Liver (tissue), 9 donors: Measurements from ENCODE around the gene IL32. TPM values are rescaled to one million over a fixed set of nuclear protein-coding genes. Genes with fewer than 3 reads are reported as not detected.

Experiments used
- DNase-seq: peaks from one replicate; pipeline ENCODE4 v3.0.0-alpha.2; 2017; ENCODE audit warnings: low spot score
- H3K27ac ChIP-seq, 2 donors: one replicate each; pipeline ENCODE4 v1.7.0; 2013; ENCODE audit warnings: inconsistent platforms in 2 of 2, low read length in 2 of 2, control low read depth in 1 of 2, low read depth in 1 of 2, mild to moderate bottlenecking in 1 of 2
- H3K27me3 ChIP-seq, 4 donors: one replicate each; pipeline versions ENCODE4 v1.6.1 to v1.7.0; 2013; ENCODE audit warnings: low read length in 3 of 4, inconsistent platforms in 1 of 4, mild to moderate bottlenecking in 1 of 4, moderate library complexity in 1 of 4; ENCODE audit not compliant: control insufficient read depth in 4 of 4, insufficient read depth in 4 of 4
- H3K36me3 ChIP-seq, 4 donors: one replicate each; pipeline versions ENCODE4 v1.6.1 to v1.7.0; 2013; ENCODE audit warnings: low read length in 3 of 4, mild to moderate bottlenecking in 3 of 4, low read depth in 1 of 4, moderate library complexity in 1 of 4; ENCODE audit not compliant: control insufficient read depth in 4 of 4, insufficient read depth in 3 of 4
- H3K4me1 ChIP-seq, 4 donors: one replicate each; pipeline versions ENCODE4 v1.6.1 to v1.7.0; 2013; ENCODE audit warnings: low read length in 3 of 4, mild to moderate bottlenecking in 3 of 4, moderate library complexity in 1 of 4; ENCODE audit not compliant: control insufficient read depth in 4 of 4, insufficient read depth in 4 of 4
- H3K4me3 ChIP-seq, 3 donors: one replicate each; pipeline versions ENCODE4 v1.6.1 to v1.7.0; 2013; ENCODE audit warnings: low read length in 3 of 3, control low read depth in 1 of 3, low read depth in 1 of 3, mild to moderate bottlenecking in 1 of 3
- H3K9ac ChIP-seq, 2 donors: one replicate each; pipeline ENCODE4 v1.7.0; 2013; ENCODE audit warnings: low read length in 2 of 2, mild to moderate bottlenecking in 2 of 2, moderate library complexity in 2 of 2, control low read depth in 1 of 2, low read depth in 1 of 2
- H3K9me3 ChIP-seq, 4 donors: one replicate each; pipeline versions ENCODE4 v1.6.1 to v1.7.0; 2013; ENCODE audit warnings: low read length in 3 of 4; ENCODE audit not compliant: control insufficient read depth in 4 of 4
- EGR1 ChIP-seq, 2 donors: IDR thresholded peaks; 2 replicates each; pipeline ENCODE4 v1.6.1; 2016 to 2018; ENCODE audit warnings: antibody characterized with exemption in 2 of 2, low read depth in 2 of 2
- FOXA1 ChIP-seq: IDR thresholded peaks from 2 replicates; pipeline ENCODE4 v1.6.1; 2016; ENCODE audit warnings: antibody characterized with exemption
- FOXA2 ChIP-seq: IDR thresholded peaks from 2 replicates; pipeline ENCODE4 v1.6.1; 2016; ENCODE audit warnings: antibody characterized with exemption
- GABPA ChIP-seq, 2 donors: IDR thresholded peaks in 1 of 2; conservative IDR thresholded peaks in 1 of 2; 2 replicates each; pipeline ENCODE4 v1.6.1; 2016; ENCODE audit warnings: antibody characterized with exemption in 2 of 2, mild to moderate bottlenecking in 1 of 2, moderate library complexity in 1 of 2
- HNF4A ChIP-seq, 2 donors: conservative IDR thresholded peaks; 2 replicates each; pipeline ENCODE4 v1.6.1; 2016; ENCODE audit warnings: antibody characterized with exemption in 2 of 2, mild to moderate bottlenecking in 2 of 2
- HNF4G ChIP-seq: IDR thresholded peaks from 2 replicates; pipeline ENCODE4 v1.6.1; 2016; ENCODE audit warnings: antibody characterized with exemption
- JUND ChIP-seq, 2 donors: IDR thresholded peaks; 2 replicates each; pipeline ENCODE4 v1.6.1; 2016; ENCODE audit warnings: antibody characterized with exemption in 2 of 2
- NR2F2 ChIP-seq: IDR thresholded peaks from 2 replicates; pipeline ENCODE4 v1.6.1; 2016; ENCODE audit warnings: antibody characterized with exemption
- RAD21 ChIP-seq, 2 donors: IDR thresholded peaks; 2 replicates each; pipeline ENCODE4 v1.6.1; 2016; ENCODE audit warnings: antibody characterized with exemption in 2 of 2, mild to moderate bottlenecking in 2 of 2
- RXRA ChIP-seq, 2 donors: IDR thresholded peaks; 2 replicates each; pipeline ENCODE4 v1.6.1; 2017 to 2018; ENCODE audit warnings: antibody characterized with exemption in 2 of 2, mild to moderate bottlenecking in 1 of 2
- SP1 ChIP-seq: IDR thresholded peaks from 2 replicates; pipeline ENCODE4 v1.6.1; 2018; ENCODE audit warnings: antibody characterized with exemption, mild to moderate bottlenecking
- TAF1 ChIP-seq: conservative IDR thresholded peaks from 2 replicates; pipeline ENCODE4 v1.6.1; 2016; ENCODE audit warnings: antibody characterized with exemption, mild to moderate bottlenecking
- WGBS: extraction: QIAGEN DNeasy Blood & Tissue Kit; methylation state at CpG from one replicate; pipeline ENCODE4 v1.1.7; 2013; 5-methylcytosine and 5-hydroxymethylcytosine counted together
- polyA plus RNA-seq, 2 donors: library from polyadenylated mRNA; stranded (reverse) in 1 of 2; unstranded in 1 of 2; fragments of 200-250 nt in 1 of 2; fragments of >200 nt in 1 of 2; fragmentation: Nextera tagmentation in 1 of 2; extraction: Ambion mirVana in 1 of 2; gene quantifications; one replicate each; pipeline versions ENCODE4 v1.2.1 to v1.2.3, GENCODE V29; 2013 to 2015
- total RNA-seq, 2 donors: library from RNA; depleted of rRNA; stranded (reverse); fragments of >200 nt; gene quantifications; one replicate each; pipeline ENCODE4 v1.2.3, GENCODE V29; 2014
- TF ChIP-seq, protein P1 (sequence below): fragments of 150-350 bp; IDR thresholded peaks from 2 replicates; pipeline ENCODE4 v1.5.1; 2017; ENCODE audit warnings: improper control_type of control experiment, low read depth, low read length; ENCODE audit not compliant: missing input control
- TF ChIP-seq, protein P2 (sequence below): IDR thresholded peaks from 2 replicates; pipeline ENCODE4 v1.6.1; 2016; ENCODE audit warnings: antibody characterized with exemption
- TF ChIP-seq, protein P3 (sequence below): IDR thresholded peaks from 2 replicates; pipeline ENCODE4 v1.6.1; 2016; ENCODE audit warnings: antibody characterized with exemption
- TF ChIP-seq, protein P4 (sequence below): IDR thresholded peaks from 2 replicates; pipeline ENCODE4 v1.6.1; 2016; ENCODE audit warnings: antibody characterized with exemption, mild to moderate bottlenecking
- TF ChIP-seq, protein P5 (sequence below): IDR thresholded peaks from 2 replicates; pipeline ENCODE4 v1.6.1; 2016; ENCODE audit warnings: antibody characterized with exemption
- donor health status: healthy.
- donor health status: healthy.
- donor health status: healthy.
- donor health status: healthy.
- donor health status: healthy.

IL32 gene
- total and polyA plus RNA-seq, 4 donors: 8.6 to 328 (median 196) TPM

GRCh38 chr16:3098459-3099394, 33.3 kb downstream of the IL32 start, which contains the start of gene ZSCAN10:
Gene ZSCAN10 (minus strand): TSS chr16:3099294. CDS start chr16:3092937, 6,357 bp downstream.
- H3K9ac ChIP-seq: no peak within 1 kb of the TSS
- no peaks in the 10 kb centered on the region for H3K27me3 ChIP-seq
- no peaks in the 10 kb centered on the region for H3K36me3 ChIP-seq
- H3K9me3 ChIP-seq: no peaks in the 10 kb centered on the region
- H3K4me3 ChIP-seq: peak within 1 kb of the TSS in 1 of 3 donors; percentile 33
- no peak within 1 kb of the TSS for H3K27ac ChIP-seq
- WGBS: 72% methylated on average over 21 of the region's 21 CpGs
- DNase-seq: no peak
- peaks cover 0 to 16% (median 7%) of the 10 kb centered on the region in 4 donors for H3K4me1 ChIP-seq
- TF ChIP-seq FOXA1 (no peak), RXRA (IDR thresholded peaks at IDR 0.05) (no peak), SP1 (no peak), HNF4G (no peak), JUND (IDR thresholded peaks at IDR 0.05) (no peak), TAF1 (no peak), FOXA2 (no peak), GABPA (IDR thresholded peaks at IDR 0.05 in 1 of 2, conservative IDR thresholded peaks at IDR 0.05 in 1 of 2) (no peak), HNF4A (conservative IDR thresholded peaks at IDR 0.05) (no peak), EGR1 (IDR thresholded peaks at IDR 0.05; ENCODE audit: low read depth in 2 of 2) (no peak), RAD21 (IDR thresholded peaks at IDR 0.05) (no peak), NR2F2 (no peak)
- TF ChIP-seq, protein P1, sequence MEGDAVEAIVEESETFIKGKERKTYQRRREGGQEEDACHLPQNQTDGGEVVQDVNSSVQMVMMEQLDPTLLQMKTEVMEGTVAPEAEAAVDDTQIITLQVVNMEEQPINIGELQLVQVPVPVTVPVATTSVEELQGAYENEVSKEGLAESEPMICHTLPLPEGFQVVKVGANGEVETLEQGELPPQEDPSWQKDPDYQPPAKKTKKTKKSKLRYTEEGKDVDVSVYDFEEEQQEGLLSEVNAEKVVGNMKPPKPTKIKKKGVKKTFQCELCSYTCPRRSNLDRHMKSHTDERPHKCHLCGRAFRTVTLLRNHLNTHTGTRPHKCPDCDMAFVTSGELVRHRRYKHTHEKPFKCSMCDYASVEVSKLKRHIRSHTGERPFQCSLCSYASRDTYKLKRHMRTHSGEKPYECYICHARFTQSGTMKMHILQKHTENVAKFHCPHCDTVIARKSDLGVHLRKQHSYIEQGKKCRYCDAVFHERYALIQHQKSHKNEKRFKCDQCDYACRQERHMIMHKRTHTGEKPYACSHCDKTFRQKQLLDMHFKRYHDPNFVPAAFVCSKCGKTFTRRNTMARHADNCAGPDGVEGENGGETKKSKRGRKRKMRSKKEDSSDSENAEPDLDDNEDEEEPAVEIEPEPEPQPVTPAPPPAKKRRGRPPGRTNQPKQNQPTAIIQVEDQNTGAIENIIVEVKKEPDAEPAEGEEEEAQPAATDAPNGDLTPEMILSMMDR: no peak
- TF ChIP-seq, protein P2, sequence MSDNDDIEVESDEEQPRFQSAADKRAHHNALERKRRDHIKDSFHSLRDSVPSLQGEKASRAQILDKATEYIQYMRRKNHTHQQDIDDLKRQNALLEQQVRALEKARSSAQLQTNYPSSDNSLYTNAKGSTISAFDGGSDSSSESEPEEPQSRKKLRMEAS: no peak
- TF ChIP-seq, protein P3, sequence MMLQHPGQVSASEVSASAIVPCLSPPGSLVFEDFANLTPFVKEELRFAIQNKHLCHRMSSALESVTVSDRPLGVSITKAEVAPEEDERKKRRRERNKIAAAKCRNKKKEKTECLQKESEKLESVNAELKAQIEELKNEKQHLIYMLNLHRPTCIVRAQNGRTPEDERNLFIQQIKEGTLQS: no peak
- TF ChIP-seq, protein P4, sequence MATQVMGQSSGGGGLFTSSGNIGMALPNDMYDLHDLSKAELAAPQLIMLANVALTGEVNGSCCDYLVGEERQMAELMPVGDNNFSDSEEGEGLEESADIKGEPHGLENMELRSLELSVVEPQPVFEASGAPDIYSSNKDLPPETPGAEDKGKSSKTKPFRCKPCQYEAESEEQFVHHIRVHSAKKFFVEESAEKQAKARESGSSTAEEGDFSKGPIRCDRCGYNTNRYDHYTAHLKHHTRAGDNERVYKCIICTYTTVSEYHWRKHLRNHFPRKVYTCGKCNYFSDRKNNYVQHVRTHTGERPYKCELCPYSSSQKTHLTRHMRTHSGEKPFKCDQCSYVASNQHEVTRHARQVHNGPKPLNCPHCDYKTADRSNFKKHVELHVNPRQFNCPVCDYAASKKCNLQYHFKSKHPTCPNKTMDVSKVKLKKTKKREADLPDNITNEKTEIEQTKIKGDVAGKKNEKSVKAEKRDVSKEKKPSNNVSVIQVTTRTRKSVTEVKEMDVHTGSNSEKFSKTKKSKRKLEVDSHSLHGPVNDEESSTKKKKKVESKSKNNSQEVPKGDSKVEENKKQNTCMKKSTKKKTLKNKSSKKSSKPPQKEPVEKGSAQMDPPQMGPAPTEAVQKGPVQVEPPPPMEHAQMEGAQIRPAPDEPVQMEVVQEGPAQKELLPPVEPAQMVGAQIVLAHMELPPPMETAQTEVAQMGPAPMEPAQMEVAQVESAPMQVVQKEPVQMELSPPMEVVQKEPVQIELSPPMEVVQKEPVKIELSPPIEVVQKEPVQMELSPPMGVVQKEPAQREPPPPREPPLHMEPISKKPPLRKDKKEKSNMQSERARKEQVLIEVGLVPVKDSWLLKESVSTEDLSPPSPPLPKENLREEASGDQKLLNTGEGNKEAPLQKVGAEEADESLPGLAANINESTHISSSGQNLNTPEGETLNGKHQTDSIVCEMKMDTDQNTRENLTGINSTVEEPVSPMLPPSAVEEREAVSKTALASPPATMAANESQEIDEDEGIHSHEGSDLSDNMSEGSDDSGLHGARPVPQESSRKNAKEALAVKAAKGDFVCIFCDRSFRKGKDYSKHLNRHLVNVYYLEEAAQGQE: no peak
- TF ChIP-seq, protein P5, sequence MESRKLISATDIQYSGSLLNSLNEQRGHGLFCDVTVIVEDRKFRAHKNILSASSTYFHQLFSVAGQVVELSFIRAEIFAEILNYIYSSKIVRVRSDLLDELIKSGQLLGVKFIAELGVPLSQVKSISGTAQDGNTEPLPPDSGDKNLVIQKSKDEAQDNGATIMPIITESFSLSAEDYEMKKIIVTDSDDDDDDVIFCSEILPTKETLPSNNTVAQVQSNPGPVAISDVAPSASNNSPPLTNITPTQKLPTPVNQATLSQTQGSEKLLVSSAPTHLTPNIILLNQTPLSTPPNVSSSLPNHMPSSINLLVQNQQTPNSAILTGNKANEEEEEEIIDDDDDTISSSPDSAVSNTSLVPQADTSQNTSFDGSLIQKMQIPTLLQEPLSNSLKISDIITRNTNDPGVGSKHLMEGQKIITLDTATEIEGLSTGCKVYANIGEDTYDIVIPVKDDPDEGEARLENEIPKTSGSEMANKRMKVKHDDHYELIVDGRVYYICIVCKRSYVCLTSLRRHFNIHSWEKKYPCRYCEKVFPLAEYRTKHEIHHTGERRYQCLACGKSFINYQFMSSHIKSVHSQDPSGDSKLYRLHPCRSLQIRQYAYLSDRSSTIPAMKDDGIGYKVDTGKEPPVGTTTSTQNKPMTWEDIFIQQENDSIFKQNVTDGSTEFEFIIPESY: no peak
